Activated CD8-positive, alpha-beta T cell treated with anti-CD3 and anti-CD28 coated beads, Interleukin-2, amount 10 ng/mL, durations not matched to agents 7 days and 5 days (primary cell): Measurements from ENCODE around the gene HFM1. TPM values are rescaled to one million over a fixed set of nuclear protein-coding genes. Genes with fewer than 3 reads are reported as not detected.
A peak's percentile ranks its signal among the peaks of the same experiment; 100 is the strongest.
"Not testable (repeated sequence)": the region's sequence is repeated elsewhere in the genome, so short reads cannot be mapped to it uniquely, and the experiment has no call there.

Experiments used
- ATAC-seq: fragments of 150-1000 bp; cut with Tn5 transposase; one replicate; pipeline ENCODE4 v1.10.0; 2021; ENCODE audit warnings: moderate library complexity
- CTCF ChIA-PET: fragments of 350-600 bp; sonication (Branson Sonifier 250); formaldehyde crosslinking; loops from one replicate; lab custom pipeline; 2021; ENCODE audit warnings: antibody characterized with exemption; lab: Charles Lee
- POLR2A ChIA-PET: fragments of 350-600 bp; sonication (Branson Sonifier 250); formaldehyde crosslinking; loops from one replicate; lab custom pipeline; 2021; ENCODE audit warnings: antibody characterized with exemption; lab: Charles Lee
- DNase-seq: peaks from one replicate; pipeline ENCODE4 v3.0.0-alpha.2; 2020
- H3K27ac Mint-ChIP-seq: one replicate; pipeline ENCODE4 v1.8.0; 2021; ENCODE audit warnings: mild to moderate bottlenecking, mixed read lengths
- H3K27me3 Mint-ChIP-seq: one replicate; pipeline ENCODE4 v1.8.0; 2021; ENCODE audit warnings: low read depth, mixed read lengths
- H3K36me3 Mint-ChIP-seq: one replicate; pipeline ENCODE4 v1.8.0; 2021; ENCODE audit warnings: low read depth, mixed read lengths
- H3K4me1 Mint-ChIP-seq: one replicate; pipeline ENCODE4 v1.8.0; 2021; ENCODE audit warnings: low read depth, mixed read lengths
- H3K4me3 Mint-ChIP-seq: one replicate; pipeline ENCODE4 v1.8.0; 2021; ENCODE audit warnings: mild to moderate bottlenecking, mixed read lengths
- H3K9me3 Mint-ChIP-seq: one replicate; pipeline ENCODE4 v1.8.0; 2022; ENCODE audit warnings: mixed read lengths; ENCODE audit not compliant: insufficient read depth
- total RNA-seq, 2 experiments: library from RNA; stranded (reverse); gene quantifications; one replicate each; pipeline ENCODE4 v1.2.3, GENCODE V29; 2021

HFM1 gene
- total RNA-seq, 2 experiments from 2014 or later: not detected

DNA sequence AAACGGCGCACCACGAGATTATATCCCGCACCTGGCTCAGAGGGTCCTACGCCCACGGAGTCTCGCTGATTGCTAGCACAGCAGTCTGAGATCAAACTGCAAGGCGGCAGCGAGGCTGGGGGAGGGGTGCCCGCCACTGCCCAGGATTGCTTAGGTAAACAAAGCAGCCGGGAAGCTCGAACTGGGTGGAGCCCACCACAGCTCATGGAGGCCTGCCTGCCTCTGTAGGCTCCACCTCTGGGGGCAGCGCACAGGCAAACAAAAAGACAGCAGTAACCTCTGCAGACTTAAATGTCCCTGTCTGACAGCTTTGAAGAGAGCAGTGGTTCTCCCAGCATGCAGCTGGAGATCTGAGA, 117.7 kb downstream of the HFM1 start:
- CTCF ChIA-PET, DNase-seq, H3K36me3 Mint-ChIP-seq, ATAC-seq, H3K27me3 Mint-ChIP-seq, H3K27ac Mint-ChIP-seq, POLR2A ChIA-PET, H3K4me3 Mint-ChIP-seq, H3K9me3 Mint-ChIP-seq, H3K4me1 Mint-ChIP-seq: not testable (repeated sequence)

DNA sequence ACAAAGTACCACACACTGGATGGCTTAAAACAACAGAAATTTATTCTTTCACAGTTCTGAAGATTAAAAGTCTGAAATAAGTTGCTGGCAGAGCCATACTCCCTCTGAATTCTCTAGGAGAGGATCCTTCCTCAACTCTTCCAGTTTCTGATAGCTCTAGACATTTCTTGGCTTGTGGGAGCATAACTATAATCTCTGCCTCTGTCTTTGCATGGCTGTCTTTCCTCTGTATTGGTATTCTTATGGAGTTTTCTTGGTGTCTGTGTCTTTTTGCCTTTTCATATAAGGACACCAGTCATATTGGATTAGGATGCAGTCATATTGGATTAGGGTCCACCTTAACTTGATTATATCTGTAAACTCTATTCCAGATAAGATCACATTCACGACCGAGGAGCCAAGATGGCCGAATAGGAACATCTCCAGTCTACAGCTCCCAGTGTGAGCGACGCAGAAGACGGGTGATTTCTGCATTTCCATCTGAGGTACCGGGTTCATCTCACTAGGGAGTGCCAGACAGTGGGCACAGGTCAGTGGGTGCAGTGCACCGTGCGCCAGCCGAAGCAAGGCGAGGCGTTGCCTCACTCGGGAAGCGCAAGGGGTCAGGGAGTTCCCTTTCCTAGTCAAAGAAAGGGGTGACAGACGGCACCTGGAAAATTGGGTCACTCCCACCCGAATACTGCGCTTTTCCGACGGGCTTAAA, 118.2 kb downstream of the HFM1 start:
- not testable (repeated sequence) for H3K4me3 Mint-ChIP-seq, H3K36me3 Mint-ChIP-seq

DNA sequence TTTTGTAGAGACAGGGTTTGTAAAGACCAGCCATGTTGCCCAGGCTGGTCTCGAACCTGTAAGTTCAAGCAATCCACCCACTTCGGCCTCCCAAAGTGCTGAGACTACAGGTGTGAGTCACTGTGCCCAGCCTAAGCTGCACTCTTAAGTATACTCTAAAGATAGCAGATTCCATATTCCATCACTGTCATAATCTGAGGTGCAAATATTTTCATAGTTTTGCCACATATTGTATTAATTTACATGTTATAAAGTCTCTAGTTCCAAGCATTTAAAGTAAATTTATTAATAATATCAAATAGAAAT, 121.3 kb downstream of the HFM1 start:
- ATAC-seq (no peak), DNase-seq (no peak)
- Mint-ChIP-seq H3K27me3 (peaks cover 4% of the 10 kb centered on the region), H3K9me3 (no peaks in the 10 kb centered on the region), H3K4me1 (no peaks in the 10 kb centered on the region), H3K4me3 (no peak overlapping the region), H3K27ac (no peak overlapping the region), H3K36me3 (no peaks in the 10 kb centered on the region)
- ChIA-PET POLR2A (no interaction called here), CTCF (interaction anchor here (0.7 to 2.8 kb wide), 9 partner anchors 13 to 648 kb away, joined by 3 to 11 read pairs (median 3); no protein-coding TSS in a partner anchor)

More for the DNA sequence above, 118.2 kb downstream of the HFM1 start:
- H3K27ac Mint-ChIP-seq, H3K27me3 Mint-ChIP-seq, CTCF ChIA-PET, DNase-seq, POLR2A ChIA-PET, H3K9me3 Mint-ChIP-seq, H3K4me1 Mint-ChIP-seq, ATAC-seq: not testable (repeated sequence)

DNA sequence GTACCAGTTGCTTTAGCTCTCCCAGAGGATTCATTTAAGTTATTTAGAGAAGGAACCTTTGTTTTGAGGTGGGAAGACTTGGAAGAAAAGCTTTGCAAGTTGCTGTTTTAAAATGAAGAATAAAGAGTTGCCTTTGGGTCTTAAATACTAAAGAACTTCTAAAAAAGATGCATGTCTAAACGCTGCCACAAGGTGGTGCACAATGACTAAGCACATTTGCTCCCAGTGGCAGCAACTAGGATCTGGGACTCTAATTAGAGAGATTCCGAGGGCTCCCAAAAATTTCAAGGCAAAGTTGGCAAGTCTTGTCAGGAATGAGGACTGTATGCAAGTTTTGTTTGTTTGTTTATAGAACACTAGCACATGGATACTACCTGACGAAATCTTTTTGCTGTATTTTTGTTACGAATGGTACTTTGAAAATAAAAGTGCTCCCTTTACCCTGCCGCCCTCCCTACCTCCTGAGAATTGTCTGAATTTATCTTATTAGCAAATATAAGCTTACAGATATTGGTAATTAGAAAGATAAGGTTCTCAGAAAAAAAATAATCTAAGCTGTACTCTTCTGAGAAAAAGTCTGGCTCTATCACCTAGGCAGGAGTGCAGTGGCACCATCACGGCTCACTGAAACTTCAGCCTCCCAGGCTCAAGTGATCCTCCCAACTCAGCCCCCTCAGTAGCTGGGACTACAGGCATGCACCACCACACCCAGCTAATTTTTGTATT, 121.8 kb downstream of the HFM1 start:
- ChIA-PET POLR2A (no interaction called here), CTCF (interaction anchor here (0.7 to 2.8 kb wide), 8 partner anchors 12 to 648 kb away, joined by 3 to 11 read pairs (median 4); no protein-coding TSS in a partner anchor)
- no peak overlapping the region for H3K27ac Mint-ChIP-seq
- H3K9me3 Mint-ChIP-seq: no peaks in the 10 kb centered on the region
- no peaks in the 10 kb centered on the region for H3K4me1 Mint-ChIP-seq
- peaks cover 4% of the 10 kb centered on the region for H3K27me3 Mint-ChIP-seq
- no peak overlapping the region for H3K4me3 Mint-ChIP-seq
- ATAC-seq: no peak
- H3K36me3 Mint-ChIP-seq: no peaks in the 10 kb centered on the region
- peak; percentile 62 for DNase-seq

DNA sequence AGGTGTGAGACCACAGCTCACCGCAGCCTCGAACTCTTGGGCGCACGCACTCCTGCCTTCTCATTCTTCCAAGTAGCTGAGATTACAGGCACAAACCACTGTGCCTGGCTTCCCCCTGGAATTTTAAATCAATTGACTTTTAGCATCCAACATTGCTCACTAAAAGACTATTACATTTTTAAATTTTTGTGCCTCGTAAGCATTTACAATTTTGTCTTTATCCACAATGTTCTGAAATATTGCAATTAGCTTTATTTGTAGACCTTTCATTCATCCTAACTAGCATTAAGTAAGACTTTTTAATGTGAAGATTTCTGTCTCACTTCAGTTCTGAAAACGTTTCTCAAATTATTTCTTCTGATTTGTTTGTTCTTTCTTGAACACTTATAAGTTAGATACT, 122.9 kb downstream of the HFM1 start:
- no peaks in the 10 kb centered on the region for H3K36me3 Mint-ChIP-seq
- H3K27ac Mint-ChIP-seq: no peak overlapping the region
- no peaks in the 10 kb centered on the region for H3K9me3 Mint-ChIP-seq
- ATAC-seq (no peak), DNase-seq (no peak)
- no peak overlapping the region for H3K4me3 Mint-ChIP-seq
- CTCF ChIA-PET: interaction anchor here (2.8 kb wide), 1 partner anchor 11 kb away, joined by 11 read pairs; no protein-coding TSS in a partner anchor
- POLR2A ChIA-PET: no interaction called here
- no peaks in the 10 kb centered on the region for H3K4me1 Mint-ChIP-seq
- peaks cover 4% of the 10 kb centered on the region for H3K27me3 Mint-ChIP-seq

DNA sequence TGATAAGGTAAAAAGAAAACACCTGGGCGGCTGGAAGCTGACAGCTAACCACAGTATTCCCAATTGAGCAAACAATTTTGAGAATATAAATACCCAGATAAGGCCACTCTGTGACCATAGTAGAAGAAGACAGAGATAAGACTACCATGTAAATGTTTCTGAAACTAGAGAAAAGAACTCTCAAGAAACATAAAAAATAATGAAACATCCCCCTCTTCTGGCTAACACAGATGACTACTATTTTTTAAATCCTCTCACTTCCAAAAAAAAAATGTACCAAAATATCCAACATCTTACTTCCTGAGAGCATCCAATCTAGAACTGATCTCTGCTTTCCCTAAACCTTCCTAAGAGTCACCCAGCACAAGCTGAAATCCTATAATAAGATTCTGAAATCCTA, 125.9 kb downstream of the HFM1 start:
- no peak overlapping the region for H3K4me3 Mint-ChIP-seq
- no peak overlapping the region for H3K27ac Mint-ChIP-seq
- no peaks in the 10 kb centered on the region for H3K9me3 Mint-ChIP-seq
- H3K36me3 Mint-ChIP-seq: no peaks in the 10 kb centered on the region
- DNase-seq (no peak), ATAC-seq (no peak)
- H3K4me1 Mint-ChIP-seq: no peaks in the 10 kb centered on the region
- peaks cover 6% of the 10 kb centered on the region for H3K27me3 Mint-ChIP-seq
- CTCF ChIA-PET: interaction anchor here (4.0 kb wide), 1 partner anchor 113 kb away, joined by 30 read pairs; no protein-coding TSS in a partner anchor
- POLR2A ChIA-PET: no interaction called here

DNA sequence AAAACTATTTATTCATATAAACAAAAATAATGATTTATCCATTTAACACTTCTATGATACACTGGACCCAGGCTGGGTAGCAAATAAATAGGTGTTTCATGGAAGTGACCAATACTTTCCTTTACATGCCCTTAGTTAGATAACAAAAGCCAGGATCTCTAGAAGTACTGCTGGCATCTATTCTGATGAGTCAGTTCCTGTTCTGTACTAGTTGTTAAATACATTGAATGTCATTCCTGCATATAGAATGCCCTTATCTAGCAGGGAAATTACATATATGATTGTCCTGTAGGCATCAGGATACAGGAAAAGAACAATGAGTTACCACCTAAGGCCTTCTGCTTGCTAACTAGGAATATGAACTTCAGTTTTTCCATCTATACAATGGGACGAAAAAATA, 130.8 kb downstream of the HFM1 start:
- no peaks in the 10 kb centered on the region for H3K36me3 Mint-ChIP-seq
- ATAC-seq: no peak
- H3K9me3 Mint-ChIP-seq: no peaks in the 10 kb centered on the region
- H3K4me3 Mint-ChIP-seq: no peak overlapping the region
- ChIA-PET POLR2A (no interaction called here), CTCF (no interaction called here)
- H3K27me3 Mint-ChIP-seq: peaks cover 2% of the 10 kb centered on the region
- no peak for DNase-seq
- no peak overlapping the region for H3K27ac Mint-ChIP-seq
- no peaks in the 10 kb centered on the region for H3K4me1 Mint-ChIP-seq

DNA sequence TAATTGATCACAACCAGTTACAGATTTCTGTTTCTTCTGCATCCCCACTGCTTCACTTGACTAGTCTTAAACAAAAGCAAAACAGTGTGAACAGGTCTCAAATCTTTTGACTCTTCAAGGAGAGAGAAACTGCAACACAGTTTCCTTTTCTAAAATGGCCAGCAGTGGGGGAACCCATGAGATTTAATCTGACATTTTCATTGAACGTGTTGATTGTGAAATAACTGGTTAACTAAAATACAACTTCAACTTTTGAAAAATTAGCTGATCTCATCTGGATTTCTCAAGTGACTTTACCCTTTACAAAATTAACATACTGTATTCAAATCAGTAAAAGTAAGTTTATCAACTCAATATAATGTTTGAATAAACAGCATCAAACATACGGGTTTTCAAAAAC, 143.0 kb downstream of the HFM1 start:
- ChIA-PET POLR2A (no interaction called here), CTCF (no interaction called here)
- H3K9me3 Mint-ChIP-seq: no peaks in the 10 kb centered on the region
- no peak for DNase-seq
- H3K27me3 Mint-ChIP-seq: peaks cover 8% of the 10 kb centered on the region
- no peak for ATAC-seq
- no peaks in the 10 kb centered on the region for H3K4me1 Mint-ChIP-seq
- no peak overlapping the region for H3K4me3 Mint-ChIP-seq
- no peaks in the 10 kb centered on the region for H3K36me3 Mint-ChIP-seq
- no peak overlapping the region for H3K27ac Mint-ChIP-seq

DNA sequence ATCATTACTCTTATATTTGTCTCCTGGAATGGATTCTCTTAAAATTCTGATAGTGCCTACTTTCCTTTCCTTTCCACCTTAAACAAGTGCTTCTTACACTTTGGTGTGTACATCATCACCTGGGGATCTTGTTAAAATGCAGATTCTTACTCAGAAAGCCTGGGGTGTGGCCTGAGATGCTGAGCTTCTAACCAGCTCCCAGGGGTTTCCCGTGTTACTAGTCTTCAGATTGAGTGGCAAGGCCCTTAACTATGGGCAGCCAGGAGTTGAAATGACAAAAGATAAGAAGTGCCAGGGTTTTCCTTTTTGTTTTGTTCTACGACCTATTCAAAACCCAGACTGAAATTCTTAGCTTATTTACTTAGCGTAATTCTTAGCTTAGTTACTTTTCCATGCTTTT, 159.2 kb downstream of the HFM1 start:
- DNase-seq: no peak
- Mint-ChIP-seq H3K27ac (no peak overlapping the region), H3K4me3 (no peak overlapping the region), H3K36me3 (no peaks in the 10 kb centered on the region), H3K27me3 (peaks cover 4% of the 10 kb centered on the region), H3K4me1 (no peaks in the 10 kb centered on the region), H3K9me3 (no peaks in the 10 kb centered on the region)
- ChIA-PET POLR2A (no interaction called here), CTCF (interaction anchor here (2.1 kb wide), 1 partner anchor 80 kb away, joined by 9 read pairs; no protein-coding TSS in a partner anchor)
- ATAC-seq: no peak

DNA sequence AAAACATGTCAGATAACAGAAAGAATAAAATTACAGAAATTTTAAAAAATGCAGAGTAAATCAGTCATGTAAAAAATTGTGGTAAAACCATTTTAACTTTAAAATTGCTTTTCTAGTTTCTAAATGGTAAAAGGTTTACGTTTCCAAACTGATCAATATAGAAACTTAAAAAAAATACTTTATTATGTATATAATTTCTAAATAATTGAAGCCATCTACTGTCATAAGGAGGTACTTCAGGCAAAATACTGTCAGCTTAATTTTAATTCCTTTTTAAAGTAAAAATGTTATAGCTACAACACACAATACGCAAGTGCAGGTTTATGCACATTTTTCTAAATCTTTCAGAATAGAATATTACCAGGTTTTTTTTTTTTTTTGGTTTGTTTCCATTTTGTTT, 159.9 kb downstream of the HFM1 start:
- CTCF ChIA-PET: interaction anchor here (2.1 kb wide), 1 partner anchor 79 kb away, joined by 9 read pairs; no protein-coding TSS in a partner anchor
- POLR2A ChIA-PET: no interaction called here
- Mint-ChIP-seq H3K4me3 (no peak overlapping the region), H3K4me1 (no peaks in the 10 kb centered on the region), H3K27ac (no peak overlapping the region), H3K27me3 (peaks cover 4% of the 10 kb centered on the region), H3K9me3 (no peaks in the 10 kb centered on the region), H3K36me3 (no peaks in the 10 kb centered on the region)
- ATAC-seq (no peak), DNase-seq (no peak)

DNA sequence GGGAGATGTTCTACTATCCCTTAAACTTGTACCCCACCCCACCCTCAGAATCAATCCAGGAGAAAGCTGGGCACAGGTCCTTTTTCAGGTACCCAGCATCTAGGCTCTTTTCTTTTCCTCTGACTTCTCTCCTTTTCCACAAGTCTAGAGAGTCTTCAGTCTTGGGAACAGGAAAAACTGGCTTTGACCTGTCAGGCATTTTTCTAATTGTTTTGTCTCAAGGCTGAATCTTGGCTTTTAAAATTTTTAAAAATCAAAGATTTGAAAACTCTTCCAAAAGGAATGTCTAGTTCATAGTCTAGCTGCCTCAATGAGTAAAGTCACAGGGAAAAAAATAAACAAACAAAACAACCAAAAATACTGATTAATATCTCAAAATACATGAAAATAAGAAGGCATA, 161.5 kb downstream of the HFM1 start:
- ChIA-PET POLR2A (no interaction called here), CTCF (interaction anchor here (1.0 to 2.1 kb wide), 2 partner anchors 77 to 521 kb away, joined by 4 to 9 read pairs; no protein-coding TSS in a partner anchor)
- no peaks in the 10 kb centered on the region for H3K4me1 Mint-ChIP-seq
- DNase-seq (no peak), ATAC-seq (no peak)
- H3K36me3 Mint-ChIP-seq: no peaks in the 10 kb centered on the region
- no peak overlapping the region for H3K4me3 Mint-ChIP-seq
- no peak overlapping the region for H3K27ac Mint-ChIP-seq
- H3K9me3 Mint-ChIP-seq: no peaks in the 10 kb centered on the region
- peaks cover 4% of the 10 kb centered on the region for H3K27me3 Mint-ChIP-seq

DNA sequence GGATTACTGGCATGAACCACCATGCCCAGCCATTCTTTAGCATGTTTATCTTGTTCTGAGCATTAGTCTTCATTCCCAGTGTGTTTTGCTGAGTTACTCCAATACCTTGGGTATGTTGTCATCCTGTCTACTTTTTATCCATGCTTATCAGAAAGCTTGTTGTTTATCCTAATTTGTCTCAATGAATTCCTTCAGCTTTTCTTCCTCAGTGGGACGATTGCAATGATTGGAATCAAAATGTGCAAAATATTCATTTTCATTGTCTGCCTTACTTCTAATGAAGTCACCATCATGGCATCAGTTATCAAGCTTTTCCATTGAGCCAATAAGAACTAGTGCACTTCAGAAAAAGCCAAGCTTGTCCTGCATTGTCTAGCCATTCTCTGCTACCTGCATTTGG, 170.5 kb downstream of the HFM1 start:
- ATAC-seq: no peak
- Mint-ChIP-seq H3K4me1 (no peaks in the 10 kb centered on the region), H3K27me3 (peaks cover 4% of the 10 kb centered on the region), H3K27ac (no peak overlapping the region), H3K4me3 (no peak overlapping the region), H3K36me3 (no peaks in the 10 kb centered on the region), H3K9me3 (no peaks in the 10 kb centered on the region)
- DNase-seq: no peak
- CTCF ChIA-PET: no interaction called here
- POLR2A ChIA-PET: no interaction called here
